Peyer's patch (tissue), 4 donors: ENCODE results near the gene GSTT4.

Experiments used
- POLR2A ChIP-seq, 2 donors: fragments of 450-650 bp; IDR thresholded peaks; one replicate each; pipeline ENCODE4 v1.5.1; 2017; ENCODE audit warnings: antibody characterized with exemption in 2 of 2, mild to moderate bottlenecking in 2 of 2, moderate library complexity in 2 of 2
- TF ChIP-seq, protein P1 (sequence below), 6 experiments: fragments of 450-650 bp in 4 of 6; fragments of 200-600 bp in 2 of 6; sonication (generic) in 1 of 6; IDR thresholded peaks; one replicate each; pipeline ENCODE4 v1.5.1; 2017 to 2019; ENCODE audit warnings: antibody characterized with exemption in 6 of 6, mild to moderate bottlenecking in 3 of 6, moderate library complexity in 1 of 6

DNA sequence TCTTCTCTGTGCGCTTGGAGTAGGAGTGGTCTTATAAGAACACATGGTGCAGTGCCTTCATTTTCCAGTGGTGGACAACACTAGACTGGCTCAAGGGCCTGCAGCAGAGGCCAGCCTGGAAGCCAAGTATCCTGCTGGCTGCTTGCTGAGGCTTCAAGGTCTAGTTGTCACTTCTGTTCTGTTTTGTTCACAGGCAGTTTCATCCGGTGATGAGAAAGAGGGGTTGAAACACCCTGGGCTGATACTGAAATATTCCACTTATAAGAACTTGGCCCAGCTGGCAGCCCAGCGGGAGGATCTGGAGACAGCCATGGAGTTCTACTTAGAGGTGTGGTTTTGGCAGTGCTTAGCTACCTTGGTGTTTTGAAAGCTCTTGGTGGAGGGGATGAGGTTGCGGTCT is 35.7 kb upstream of the GSTT4 start:
- TF ChIP-seq, protein P1, sequence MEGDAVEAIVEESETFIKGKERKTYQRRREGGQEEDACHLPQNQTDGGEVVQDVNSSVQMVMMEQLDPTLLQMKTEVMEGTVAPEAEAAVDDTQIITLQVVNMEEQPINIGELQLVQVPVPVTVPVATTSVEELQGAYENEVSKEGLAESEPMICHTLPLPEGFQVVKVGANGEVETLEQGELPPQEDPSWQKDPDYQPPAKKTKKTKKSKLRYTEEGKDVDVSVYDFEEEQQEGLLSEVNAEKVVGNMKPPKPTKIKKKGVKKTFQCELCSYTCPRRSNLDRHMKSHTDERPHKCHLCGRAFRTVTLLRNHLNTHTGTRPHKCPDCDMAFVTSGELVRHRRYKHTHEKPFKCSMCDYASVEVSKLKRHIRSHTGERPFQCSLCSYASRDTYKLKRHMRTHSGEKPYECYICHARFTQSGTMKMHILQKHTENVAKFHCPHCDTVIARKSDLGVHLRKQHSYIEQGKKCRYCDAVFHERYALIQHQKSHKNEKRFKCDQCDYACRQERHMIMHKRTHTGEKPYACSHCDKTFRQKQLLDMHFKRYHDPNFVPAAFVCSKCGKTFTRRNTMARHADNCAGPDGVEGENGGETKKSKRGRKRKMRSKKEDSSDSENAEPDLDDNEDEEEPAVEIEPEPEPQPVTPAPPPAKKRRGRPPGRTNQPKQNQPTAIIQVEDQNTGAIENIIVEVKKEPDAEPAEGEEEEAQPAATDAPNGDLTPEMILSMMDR (IDR thresholded peaks at IDR 0.05): no peak
- no peak for TF ChIP-seq POLR2A (IDR thresholded peaks at IDR 0.05)
